GM23338 (cell line): ENCODE results near the gene KIF17. TPM values are rescaled to one million over a fixed set of nuclear protein-coding genes. Genes with fewer than 3 reads are reported as not detected.

Experiments used
- ATAC-seq: fragments of 200-7000 bp; cut with Tn5 transposase; 3 replicates; pipeline ENCODE4 v1.9.1; 2020
- DNase-seq: peaks from one replicate; pipeline ENCODE4 v3.0.0-alpha.2; 2015; ENCODE audit warnings: low spot score
- H2AFZ ChIP-seq: fragments of 200-600 bp; sonication (generic); 2 replicates; pipeline ENCODE4 v1.8.0; 2016; ENCODE audit warnings: antibody characterized with exemption, mild to moderate bottlenecking, moderate library complexity
- H3F3A ChIP-seq: fragments of 200-600 bp; sonication (generic); replicated peaks from 2 replicates; pipeline ENCODE4 v1.8.0; 2017; ENCODE audit warnings: antibody characterized with exemption, mixed run types, low read depth
- H3K27ac ChIP-seq: fragments of 200-600 bp; sonication (generic); 2 replicates; pipeline ENCODE4 v1.6.1; 2016; ENCODE audit warnings: low read depth
- H3K27me3 ChIP-seq: fragments of 200-600 bp; sonication (generic); 2 replicates; pipeline ENCODE4 v1.8.0; 2016; ENCODE audit warnings: mild to moderate bottlenecking, mixed run types, moderate library complexity; ENCODE audit not compliant: insufficient read depth
- H3K36me3 ChIP-seq: fragments of 200-600 bp; sonication (generic); 2 replicates; pipeline ENCODE4 v1.8.0; 2016; ENCODE audit warnings: mild to moderate bottlenecking; ENCODE audit not compliant: insufficient read depth
- H3K4me1 ChIP-seq: fragments of 200-600 bp; sonication (generic); 2 replicates; pipeline ENCODE4 v1.8.0; 2016; ENCODE audit warnings: mild to moderate bottlenecking, moderate library complexity; ENCODE audit not compliant: insufficient read depth
- H3K4me2 ChIP-seq: fragments of 200-600 bp; sonication (generic); 2 replicates; pipeline ENCODE4 v1.7.1; 2017; ENCODE audit warnings: mixed run types
- H3K4me3 ChIP-seq: fragments of 200-600 bp; sonication (generic); 2 replicates; pipeline ENCODE4 v1.6.1; 2016; ENCODE audit warnings: mixed run types
- H3K79me2 ChIP-seq: fragments of 200-600 bp; sonication (generic); replicated peaks from 2 replicates; pipeline ENCODE4 v1.8.0; 2017; ENCODE audit warnings: mild to moderate bottlenecking; ENCODE audit not compliant: insufficient read depth
- H3K9me2 ChIP-seq: fragments of 200-600 bp; sonication (generic); 2 replicates; pipeline ENCODE4 v1.8.0; 2017; ENCODE audit not compliant: insufficient read depth
- H4K20me1 ChIP-seq: fragments of 200-600 bp; sonication (generic); replicated peaks from 2 replicates; pipeline ENCODE4 v1.8.0; 2017; ENCODE audit warnings: mild to moderate bottlenecking; ENCODE audit not compliant: insufficient read depth
- H3K27ac Mint-ChIP-seq: 2 replicates; pipeline ENCODE4 v1.8.0; 2020; ENCODE audit warnings: inconsistent platforms, mild to moderate bottlenecking, moderate library complexity, mixed read lengths
- H3K27me3 Mint-ChIP-seq: 3 replicates; pipeline ENCODE4 v1.8.0; 2022; ENCODE audit warnings: low read depth, mild to moderate bottlenecking, moderate library complexity, mixed read lengths, inconsistent platforms; ENCODE audit not compliant: insufficient read depth, poor library complexity
- H3K36me3 Mint-ChIP-seq: 3 replicates; pipeline ENCODE4 v1.8.0; 2021; ENCODE audit warnings: low read depth, mild to moderate bottlenecking, inconsistent platforms, moderate library complexity, mixed read lengths
- H3K4me1 Mint-ChIP-seq: 3 replicates; pipeline ENCODE4 v1.8.0; 2020; ENCODE audit warnings: mild to moderate bottlenecking, inconsistent platforms, mixed read lengths
- H3K4me3 Mint-ChIP-seq: 3 replicates; pipeline ENCODE4 v1.8.0; 2021; ENCODE audit warnings: moderate library complexity, mild to moderate bottlenecking, inconsistent platforms, mixed read lengths
- H3K9me3 Mint-ChIP-seq: 3 replicates; pipeline ENCODE4 v1.8.0; 2020; ENCODE audit warnings: moderate library complexity, mild to moderate bottlenecking, inconsistent platforms, mixed read lengths
- CTCF ChIP-seq, 2 experiments: fragments of 200-600 bp in 1 of 2; sonication (generic) in 1 of 2; conservative IDR thresholded peaks; 2 replicates each; pipeline versions ENCODE4 v1.5.1 to v1.6.1; 2016 to 2017; ENCODE audit warnings: antibody characterized with exemption in 2 of 2, low read depth in 2 of 2, mild to moderate bottlenecking in 2 of 2, moderate library complexity in 1 of 2
- ETS1 ChIP-seq: IDR thresholded peaks from 2 replicates; pipeline ENCODE4 v1.6.1; 2016; ENCODE audit warnings: antibody characterized with exemption
- EZH2 ChIP-seq: fragments of 200-600 bp; sonication (generic); IDR thresholded peaks from one replicate; pipeline ENCODE4 v1.8.0; 2017; ENCODE audit warnings: antibody characterized with exemption, mild to moderate bottlenecking, low read depth; ENCODE audit not compliant: unreplicated experiment
- EZH2phosphoT487 ChIP-seq: fragments of 200-600 bp; sonication (generic); IDR thresholded peaks from one replicate; pipeline ENCODE4 v1.8.1; 2018; ENCODE audit warnings: antibody characterized with exemption; ENCODE audit not compliant: unreplicated experiment
- JUNB ChIP-seq: IDR thresholded peaks from one replicate; pipeline ENCODE4 v1.6.1; 2016; ENCODE audit warnings: antibody characterized with exemption; ENCODE audit not compliant: unreplicated experiment
- NANOG ChIP-seq: IDR thresholded peaks from 2 replicates; pipeline ENCODE4 v1.6.1; 2016; ENCODE audit warnings: antibody characterized with exemption, borderline replicate concordance
- POLR2AphosphoS5 ChIP-seq: IDR thresholded peaks from 2 replicates; pipeline ENCODE4 v1.6.1; 2016; ENCODE audit warnings: antibody characterized with exemption, low read depth
- REST ChIP-seq: IDR thresholded peaks from one replicate; pipeline ENCODE4 v1.6.1; 2018; ENCODE audit warnings: antibody characterized with exemption; ENCODE audit not compliant: unreplicated experiment
- STAT1 ChIP-seq: IDR thresholded peaks from one replicate; pipeline ENCODE4 v1.6.1; 2016; ENCODE audit warnings: antibody characterized with exemption; ENCODE audit not compliant: unreplicated experiment
- ZNF114 ChIP-seq: fragments of 250-450 bp; sonication (Bioruptor Pico); IDR thresholded peaks from 2 replicates; pipeline ENCODE4 v1.5.0; 2020; ENCODE audit warnings: mild to moderate bottlenecking, moderate library complexity
- ZNF462 ChIP-seq: fragments of 250-450 bp; sonication (Bioruptor Pico); IDR thresholded peaks from 2 replicates; pipeline ENCODE4 v1.5.0; 2020; ENCODE audit warnings: mild to moderate bottlenecking, moderate library complexity
- polyA plus RNA-seq: library from polyadenylated mRNA; unstranded; fragments of >200 nt; fragmentation: Nextera tagmentation; extraction: Ambion mirVana; gene quantifications from 2 replicates; pipeline ENCODE4 v1.2.1, GENCODE V29; 2016
- total RNA-seq: library from RNA; depleted of rRNA; stranded (reverse); fragments of >200 nt; shearing (Covaris generic); gene quantifications from 2 replicates; pipeline ENCODE4 v1.2.3, GENCODE V29; 2014

KIF17 gene
- total and polyA plus RNA-seq, 2 experiments from 2014 or later, result 5.9 to 18.6 TPM

GRCh38 chr1:20685099-20685662 is 32.6 kb downstream of the KIF17 start:
- H3F3A ChIP-seq, result no peaks in the 10 kb centered on the region
- Mint-ChIP-seq H3K4me3 (no peak overlapping the region), H3K27ac (peak overlapping the region; percentile 68; the same call in 1 of the 2 replicates), H3K27me3 (peaks cover 6% of the 10 kb centered on the region), H3K4me1 (peaks cover 4% of the 10 kb centered on the region; the same call in 2 of the 3 replicates), H3K9me3 (peaks cover 2% of the 10 kb centered on the region; the same call in 1 of the 3 replicates), H3K36me3 (peaks cover 17% of the 10 kb centered on the region)
- no peaks in the 10 kb centered on the region for H4K20me1 ChIP-seq
- TF ChIP-seq NANOG (no peak), REST (no peak), ETS1 (no peak), JUNB (no peak), EZH2phosphoT487 (no peak), CTCF (conservative IDR thresholded peaks at IDR 0.05; ENCODE audit: low read depth in 2 of 2) (no peak), STAT1 (no peak), ZNF114 (CRISPR knock-in tag) (no peak), POLR2AphosphoS5 (no peak), ZNF462 (CRISPR knock-in tag) (no peak), EZH2 (no peak)
- no peaks in the 10 kb centered on the region for H3K9me2 ChIP-seq
- H3K27me3 ChIP-seq, result no peaks in the 10 kb centered on the region
- no peak overlapping the region for H3K4me2 ChIP-seq
- no peaks in the 10 kb centered on the region for H3K36me3 ChIP-seq
- H3K27ac ChIP-seq, result no peak overlapping the region
- no peak for DNase-seq
- no peak for ATAC-seq
- H3K4me1 ChIP-seq, result no peaks in the 10 kb centered on the region
- no peaks in the 10 kb centered on the region for H3K79me2 ChIP-seq
- H3K4me3 ChIP-seq, result no peak overlapping the region
- no peak overlapping the region for H2AFZ ChIP-seq
